Cerebellar nuclear complex (tissue), 1 donor: ENCODE results near the gene CLPTM1L.
"Not testable (repeated sequence)": the region's sequence is repeated elsewhere in the genome, so short reads cannot be mapped to it uniquely, and the experiment has no call there.

Source experiments
- DNase-seq, 2 experiments: peaks; one replicate each; lab custom pipeline; 2025; lab: John Stamatoyannopoulos, UW

CLPTM1L gene

DNA sequence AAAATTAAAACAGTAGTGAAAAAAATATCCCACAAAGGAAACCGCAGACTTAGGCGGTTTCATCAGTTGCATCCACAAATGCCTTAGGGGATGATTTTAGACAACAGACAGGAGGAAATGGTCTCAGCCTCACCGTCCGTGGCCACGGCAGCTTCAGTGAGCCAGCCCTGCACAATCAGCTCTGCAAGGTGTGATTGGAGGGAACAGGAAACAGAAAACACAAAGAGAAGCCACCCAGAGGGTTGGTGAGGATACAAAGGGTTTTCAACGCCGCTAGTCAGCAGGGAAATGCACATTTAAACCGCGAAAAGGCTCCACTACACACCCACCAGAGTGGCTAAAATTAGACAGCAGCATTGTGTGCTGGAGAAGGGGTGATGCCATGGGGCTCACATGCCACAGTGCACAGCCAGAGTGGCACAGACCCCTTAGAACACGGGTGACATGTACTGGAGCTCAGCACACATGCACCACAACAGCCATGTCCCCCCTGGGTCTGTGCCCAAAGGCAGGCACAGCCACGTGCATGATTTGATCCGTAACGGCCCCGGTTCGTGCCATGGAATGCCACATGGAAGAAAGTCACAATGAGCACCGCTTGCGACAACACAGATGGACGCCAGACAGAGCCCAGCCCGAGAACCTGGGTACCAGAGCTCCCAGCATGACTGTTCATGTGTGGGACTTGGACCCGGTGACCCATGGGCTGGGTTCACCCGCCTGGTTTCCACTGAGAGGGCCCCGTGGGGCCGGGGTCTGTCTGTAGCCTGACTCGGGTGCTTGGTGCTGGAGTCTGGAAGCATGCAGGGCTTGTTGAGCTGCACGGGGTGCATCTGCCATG is 31.7 kb downstream of the CLPTM1L start:
- no peak for DNase-seq

DNA sequence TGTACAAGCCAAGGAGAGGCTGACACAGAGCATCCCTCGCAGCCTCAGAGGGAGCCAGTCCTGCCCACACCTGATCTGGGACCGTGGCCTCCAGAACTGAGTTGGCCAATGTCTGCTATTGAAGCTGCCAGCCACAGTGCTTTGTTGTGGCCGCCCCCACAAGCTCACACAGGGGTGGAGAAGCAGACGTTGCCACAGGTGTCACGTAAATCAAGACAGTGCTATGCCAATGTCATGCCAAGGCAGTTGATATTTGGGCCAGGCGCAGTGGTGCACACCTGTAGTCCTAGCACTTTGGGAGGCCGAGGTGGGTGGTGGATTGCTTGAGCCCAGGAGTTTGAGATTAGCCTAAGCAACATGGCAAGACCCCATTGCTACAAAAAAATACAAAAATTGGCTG is 32.7 kb downstream of the CLPTM1L start:
- no peak for DNase-seq

DNA sequence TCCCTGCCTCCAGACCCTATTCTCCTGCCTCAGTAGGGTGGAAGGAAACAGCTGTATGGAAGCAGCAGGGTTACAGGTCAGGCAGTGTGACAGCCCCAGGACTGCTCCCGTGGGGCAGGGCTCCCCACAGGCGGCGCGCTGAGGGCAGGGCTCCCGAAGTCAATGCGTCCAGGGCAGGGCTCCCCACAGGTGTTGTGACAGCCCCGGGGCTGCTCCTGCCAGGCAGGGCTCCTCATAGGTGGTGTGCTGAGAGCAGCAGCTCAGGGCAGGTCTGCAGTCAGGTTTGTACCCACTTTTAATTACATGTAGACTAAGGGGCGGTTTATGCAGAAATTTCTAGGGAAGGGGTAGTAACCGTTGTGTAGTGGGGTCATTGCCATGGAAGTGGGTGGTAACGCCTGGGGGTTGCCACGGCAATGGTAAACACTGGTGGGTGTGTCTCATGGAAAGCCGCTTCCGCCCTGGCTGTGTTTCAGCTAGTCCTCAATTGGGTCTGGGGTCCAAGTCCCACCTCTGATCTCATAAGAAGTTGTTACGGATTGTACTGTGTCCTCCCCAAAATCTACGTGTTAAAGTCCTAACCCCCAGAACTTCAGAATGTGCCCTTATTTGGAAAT is 33.4 kb downstream of the CLPTM1L start:
- DNase-seq = no peak

DNA sequence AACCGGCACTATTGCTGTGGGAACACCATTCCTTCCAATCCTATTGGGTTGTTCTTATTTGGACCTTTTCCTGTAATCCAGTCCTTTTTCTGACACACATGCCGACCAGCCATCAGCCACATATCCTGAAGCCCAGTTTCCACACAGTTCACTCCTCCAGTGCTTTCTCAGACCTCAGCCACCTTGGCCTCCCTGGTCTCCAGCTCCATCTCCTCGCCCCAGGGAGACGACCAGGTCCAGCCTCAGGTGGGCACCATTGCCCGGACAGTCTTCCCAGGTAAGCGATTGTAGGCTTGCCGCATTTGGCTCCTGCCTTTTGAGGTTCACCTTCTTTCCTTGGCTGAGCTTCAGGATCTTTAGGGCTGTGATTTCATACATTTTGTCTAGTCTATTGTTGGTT is 34.8 kb downstream of the CLPTM1L start:
- no peak for DNase-seq

DNA sequence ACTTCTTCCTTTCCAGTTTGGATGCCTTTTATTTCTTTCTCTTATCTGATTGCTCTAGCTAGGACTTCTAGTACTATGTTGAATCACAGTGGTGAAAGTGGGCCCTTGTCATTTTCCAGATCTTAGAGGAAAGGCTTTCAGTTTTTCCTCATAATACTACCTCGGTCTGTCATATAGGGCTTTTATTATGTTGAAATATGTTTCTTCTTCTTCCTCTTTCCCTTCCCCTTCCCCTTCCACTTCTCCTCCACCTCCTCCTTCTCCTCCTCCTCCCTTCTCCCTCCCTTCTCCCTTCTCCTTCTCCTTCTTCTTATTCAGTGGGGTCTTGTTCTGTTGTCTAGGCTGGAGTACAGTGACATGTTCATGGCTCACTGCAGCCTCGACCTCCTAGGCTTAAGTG is 40.9 kb downstream of the CLPTM1L start:
- no peak for DNase-seq

DNA sequence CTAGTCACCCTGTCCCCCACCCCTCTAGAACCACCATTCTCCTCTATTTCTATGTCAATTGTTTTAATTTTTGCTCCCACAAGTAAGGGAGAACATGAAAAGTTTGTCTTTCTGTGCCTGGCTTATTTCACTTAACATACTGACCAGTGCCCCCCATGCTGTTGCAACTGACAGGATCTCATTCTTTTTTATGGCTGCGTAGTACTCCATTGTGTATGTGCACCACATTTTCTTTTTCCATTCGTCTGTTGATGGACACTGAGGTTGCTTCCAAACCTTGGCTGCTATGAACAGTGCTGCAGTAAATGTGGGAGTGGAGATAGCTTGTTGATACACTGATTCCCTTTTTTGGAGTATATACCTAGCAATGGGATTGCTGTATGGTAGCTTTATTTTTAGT is 42.6 kb downstream of the CLPTM1L start:
- no peak for DNase-seq

DNA sequence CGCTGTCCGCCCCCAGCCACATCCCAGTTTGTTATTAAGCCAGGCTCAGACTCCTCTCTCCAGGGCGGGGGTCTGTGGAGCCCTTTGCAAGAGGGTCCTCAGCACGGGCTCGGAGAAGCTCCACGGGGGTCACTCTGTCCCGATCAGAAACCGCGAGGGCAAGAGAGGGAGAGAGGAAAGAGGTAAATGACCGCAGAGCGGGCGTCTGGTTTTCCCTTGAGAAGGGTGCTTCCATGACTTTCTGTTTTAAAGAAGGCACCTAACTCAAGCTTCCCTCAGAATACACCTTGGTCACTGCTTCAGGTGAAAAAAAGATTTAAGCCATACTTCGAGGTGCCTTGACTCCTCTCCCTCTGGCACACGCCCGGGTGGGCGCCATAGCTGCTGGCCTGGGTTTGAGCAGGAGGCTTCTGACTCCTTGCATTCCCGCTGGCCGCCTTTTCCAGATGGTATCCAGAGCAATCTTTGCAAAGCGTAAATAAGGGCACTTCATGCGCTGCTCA is 44.3 kb downstream of the CLPTM1L start:
- no peak for DNase-seq

DNA sequence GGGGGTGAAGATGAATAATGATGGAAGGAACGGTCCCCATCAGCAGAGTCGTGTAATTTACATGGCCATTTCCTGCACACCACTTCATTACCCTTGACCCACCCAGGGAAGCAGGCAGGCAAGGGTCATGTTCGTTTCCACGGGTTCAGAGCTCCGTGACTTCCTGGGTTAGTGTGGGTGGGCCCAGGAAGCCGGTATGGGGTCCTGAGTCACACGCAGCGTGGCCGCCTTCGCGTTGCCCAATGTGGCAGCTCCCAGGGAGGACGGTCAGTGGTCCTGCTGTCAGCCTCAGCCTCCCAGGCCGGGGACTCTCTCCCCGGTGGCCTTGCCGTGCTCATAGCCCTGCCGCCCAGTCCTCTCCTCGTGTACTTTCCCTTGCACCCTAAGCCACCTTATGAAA is 44.9 kb downstream of the CLPTM1L start:
- DNase-seq = no peak

DNA sequence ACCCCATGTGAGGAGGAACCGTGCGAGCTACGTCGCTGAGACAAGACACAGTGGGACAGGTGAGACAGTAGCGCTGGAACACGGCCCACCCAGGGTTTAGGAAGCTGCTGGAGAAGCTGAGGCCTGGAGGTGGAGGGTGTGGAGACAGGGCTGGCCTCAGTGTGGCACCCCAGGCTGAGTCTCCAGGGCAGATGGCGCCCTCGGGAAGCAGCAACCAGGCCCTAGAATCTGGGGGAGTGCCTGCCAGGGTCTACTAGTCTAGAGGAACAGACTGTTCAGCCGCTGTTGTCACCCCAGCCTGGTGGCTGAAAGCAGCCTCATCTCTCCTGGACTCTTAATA is 45.4 kb downstream of the CLPTM1L start:
- no peak for DNase-seq

DNA sequence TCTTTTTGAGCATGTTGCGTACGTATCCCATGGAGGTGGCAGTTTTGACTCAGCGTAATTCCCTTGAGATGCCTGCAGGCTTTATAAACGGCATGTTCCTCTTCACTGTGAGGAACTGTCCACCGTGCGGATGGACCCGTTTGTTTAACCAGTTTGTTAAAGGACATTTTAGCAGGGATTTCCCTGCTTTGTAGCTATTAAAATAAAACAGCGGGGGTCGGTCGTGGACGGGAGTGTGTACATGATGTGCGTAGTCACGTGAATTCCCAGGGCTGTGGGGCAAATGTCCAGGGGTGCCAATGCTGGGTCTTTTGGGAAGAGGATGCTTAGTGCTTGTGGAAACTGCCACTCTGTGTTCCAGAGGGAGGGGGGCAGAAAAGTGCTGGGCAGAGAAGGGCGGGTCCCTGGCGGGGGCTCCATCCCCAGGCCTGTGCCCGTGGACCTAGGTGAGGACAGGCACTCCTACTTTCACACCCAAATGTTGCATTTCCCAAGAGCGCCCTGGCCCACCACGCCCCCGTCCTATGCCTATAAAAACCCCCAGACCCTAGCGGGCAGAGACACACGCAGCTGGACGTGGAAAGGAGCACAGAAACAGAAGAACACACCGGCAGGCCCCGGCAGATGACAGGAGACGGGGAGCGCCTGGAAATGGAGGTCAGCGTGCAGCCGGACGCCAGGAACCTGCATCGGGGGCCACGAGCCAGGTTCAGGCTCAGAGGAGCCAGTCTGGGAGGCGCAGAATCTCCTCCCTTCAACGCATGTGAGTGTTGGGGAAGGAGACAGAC is 46.0 kb downstream of the CLPTM1L start:
- no peak for DNase-seq

DNA sequence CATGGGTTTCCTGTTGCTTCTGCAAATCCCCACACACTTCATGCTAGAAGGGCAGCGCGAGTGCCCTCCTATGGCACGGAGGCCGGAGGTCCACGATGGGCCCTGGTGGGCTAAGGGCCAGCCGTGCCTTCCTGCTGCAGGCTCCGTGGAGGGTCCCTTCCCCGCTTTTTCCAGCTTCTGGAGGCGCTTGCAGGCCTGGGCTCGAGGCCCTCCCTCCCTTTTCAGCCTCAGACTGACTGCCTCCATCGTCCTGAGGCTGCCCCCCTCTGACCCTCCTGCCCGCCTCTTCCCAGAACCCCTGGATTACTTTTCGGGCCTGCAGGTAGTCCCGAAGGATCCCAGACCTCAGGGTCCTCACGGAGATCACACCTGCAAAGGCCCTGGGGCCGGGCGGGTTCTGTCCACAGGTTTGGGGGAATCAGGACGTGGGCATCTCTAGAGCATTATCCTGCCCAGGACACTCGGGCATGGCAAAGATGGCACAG is 46.8 kb downstream of the CLPTM1L start:
- DNase-seq = no peak

DNA sequence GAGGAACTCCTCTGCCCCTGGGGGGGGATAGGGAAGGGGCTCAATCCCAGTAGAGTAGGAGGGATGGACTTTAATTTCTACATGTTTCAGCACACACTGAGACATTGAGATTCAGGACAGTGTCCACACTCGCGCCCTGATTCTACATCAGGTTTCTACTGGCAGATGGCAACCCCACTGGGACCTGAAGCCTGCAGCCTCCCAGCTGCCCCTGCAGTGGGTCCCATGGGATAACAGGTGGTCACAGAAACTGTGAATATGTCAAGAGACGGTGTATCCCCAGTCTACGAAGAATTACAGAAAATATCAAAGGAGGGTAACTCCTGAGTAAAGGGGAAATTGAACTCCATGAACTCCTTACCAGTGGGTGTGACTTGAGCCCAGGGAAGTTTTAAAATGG is 47.7 kb downstream of the CLPTM1L start:
- no peak for DNase-seq

DNA sequence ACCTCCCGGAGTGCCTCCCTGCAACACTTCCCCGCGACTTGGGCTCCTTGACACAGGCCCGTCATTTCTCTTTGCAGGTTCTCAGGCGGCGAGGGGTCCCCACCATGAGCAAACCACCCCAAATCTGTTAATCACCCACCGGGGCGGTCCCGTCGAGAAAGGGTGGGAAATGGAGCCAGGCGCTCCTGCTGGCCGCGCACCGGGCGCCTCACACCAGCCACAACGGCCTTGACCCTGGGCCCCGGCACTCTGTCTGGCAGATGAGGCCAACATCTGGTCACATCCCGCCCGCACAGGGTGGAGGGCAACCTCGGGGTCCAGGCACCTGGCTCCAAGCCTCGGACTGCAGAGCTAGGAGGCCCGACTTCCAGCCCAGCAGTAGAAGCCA is 49.3 kb downstream of the CLPTM1L start:
- no peak for DNase-seq

DNA sequence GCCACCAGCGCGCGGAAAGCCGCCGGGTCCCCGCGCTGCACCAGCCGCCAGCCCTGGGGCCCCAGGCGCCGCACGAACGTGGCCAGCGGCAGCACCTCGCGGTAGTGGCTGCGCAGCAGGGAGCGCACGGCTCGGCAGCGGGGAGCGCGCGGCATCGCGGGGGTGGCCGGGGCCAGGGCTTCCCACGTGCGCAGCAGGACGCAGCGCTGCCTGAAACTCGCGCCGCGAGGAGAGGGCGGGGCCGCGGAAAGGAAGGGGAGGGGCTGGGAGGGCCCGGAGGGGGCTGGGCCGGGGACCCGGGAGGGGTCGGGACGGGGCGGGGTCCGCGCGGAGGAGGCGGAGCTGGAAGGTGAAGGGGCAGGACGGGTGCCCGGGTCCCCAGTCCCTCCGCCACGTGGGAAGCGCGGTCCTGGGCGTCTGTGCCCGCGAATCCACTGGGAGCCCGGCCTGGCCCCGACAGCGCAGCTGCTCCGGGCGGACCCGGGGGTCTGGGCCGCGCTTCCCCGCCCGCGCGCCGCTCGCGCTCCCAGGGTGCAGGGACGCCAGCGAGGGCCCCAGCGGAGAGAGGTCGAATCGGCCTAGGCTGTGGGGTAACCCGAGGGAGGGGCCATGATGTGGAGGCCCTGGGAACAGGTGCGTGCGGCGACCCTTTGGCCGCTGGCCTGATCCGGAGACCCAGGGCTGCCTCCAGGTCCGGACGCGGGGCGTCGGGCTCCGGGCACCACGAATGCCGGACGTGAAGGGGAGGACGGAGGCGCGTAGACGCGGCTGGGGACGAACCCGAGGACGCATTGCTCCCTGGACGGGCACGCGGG is 49.9 kb downstream of the CLPTM1L start, which contains the start of gene TERT:
TSS of gene TERT (minus strand) at position 234 of the 815 bp plus-strand sequence. CDS start at position 155, 79 bp downstream.
- DNase-seq = no peak

DNA sequence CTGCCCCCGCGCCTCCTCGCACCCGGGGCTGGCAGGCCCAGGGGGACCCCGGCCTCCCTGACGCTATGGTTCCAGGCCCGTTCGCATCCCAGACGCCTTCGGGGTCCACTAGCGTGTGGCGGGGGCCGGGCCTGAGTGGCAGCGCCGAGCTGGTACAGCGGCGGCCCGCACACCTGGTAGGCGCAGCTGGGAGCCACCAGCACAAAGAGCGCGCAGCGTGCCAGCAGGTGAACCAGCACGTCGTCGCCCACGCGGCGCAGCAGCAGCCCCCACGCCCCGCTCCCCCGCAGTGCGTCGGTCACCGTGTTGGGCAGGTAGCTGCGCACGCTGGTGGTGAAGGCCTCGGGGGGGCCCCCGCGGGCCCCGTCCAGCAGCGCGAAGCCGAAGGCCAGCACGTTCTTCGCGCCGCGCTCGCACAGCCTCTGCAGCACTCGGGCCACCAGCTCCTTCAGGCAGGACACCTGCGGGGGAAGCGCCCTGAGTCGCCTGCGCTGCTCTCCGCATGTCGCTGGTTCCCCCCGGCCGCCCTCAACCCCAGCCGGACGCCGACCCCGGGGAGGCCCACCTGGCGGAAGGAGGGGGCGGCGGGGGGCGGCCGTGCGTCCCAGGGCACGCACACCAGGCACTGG is 50.6 kb downstream of the CLPTM1L start:
- DNase-seq = no peak

DNA sequence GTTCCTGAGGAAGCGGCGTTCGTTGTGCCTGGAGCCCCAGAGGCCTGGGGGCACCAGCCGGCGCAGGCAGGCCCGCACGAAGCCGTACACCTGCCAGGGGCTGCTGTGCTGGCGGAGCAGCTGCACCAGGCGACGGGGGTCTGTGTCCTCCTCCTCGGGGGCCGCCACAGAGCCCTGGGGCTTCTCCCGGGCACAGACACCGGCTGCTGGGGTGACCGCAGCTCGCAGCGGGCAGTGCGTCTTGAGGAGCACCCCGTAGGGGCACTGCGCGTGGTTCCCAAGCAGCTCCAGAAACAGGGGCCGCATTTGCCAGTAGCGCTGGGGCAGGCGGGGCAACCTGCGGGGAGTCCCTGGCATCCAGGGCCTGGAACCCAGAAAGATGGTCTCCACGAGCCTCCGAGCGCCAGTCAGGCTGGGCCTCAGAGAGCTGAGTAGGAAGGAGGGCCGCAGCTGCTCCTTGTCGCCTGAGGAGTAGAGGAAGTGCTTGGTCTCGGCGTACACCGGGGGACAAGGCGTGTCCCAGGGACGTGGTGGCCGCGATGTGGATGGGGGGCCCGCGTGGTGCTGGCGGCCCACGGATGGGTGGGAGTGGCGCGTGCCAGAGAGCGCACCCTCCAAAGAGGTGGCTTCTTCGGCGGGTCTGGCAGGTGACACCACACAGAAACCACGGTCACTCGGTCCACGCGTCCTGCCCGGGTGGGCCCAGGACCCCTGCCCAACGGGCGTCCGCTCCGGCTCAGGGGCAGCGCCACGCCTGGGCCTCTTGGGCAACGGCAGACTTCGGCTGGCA is 51.3 kb downstream of the CLPTM1L start:
- no peak for DNase-seq

DNA sequence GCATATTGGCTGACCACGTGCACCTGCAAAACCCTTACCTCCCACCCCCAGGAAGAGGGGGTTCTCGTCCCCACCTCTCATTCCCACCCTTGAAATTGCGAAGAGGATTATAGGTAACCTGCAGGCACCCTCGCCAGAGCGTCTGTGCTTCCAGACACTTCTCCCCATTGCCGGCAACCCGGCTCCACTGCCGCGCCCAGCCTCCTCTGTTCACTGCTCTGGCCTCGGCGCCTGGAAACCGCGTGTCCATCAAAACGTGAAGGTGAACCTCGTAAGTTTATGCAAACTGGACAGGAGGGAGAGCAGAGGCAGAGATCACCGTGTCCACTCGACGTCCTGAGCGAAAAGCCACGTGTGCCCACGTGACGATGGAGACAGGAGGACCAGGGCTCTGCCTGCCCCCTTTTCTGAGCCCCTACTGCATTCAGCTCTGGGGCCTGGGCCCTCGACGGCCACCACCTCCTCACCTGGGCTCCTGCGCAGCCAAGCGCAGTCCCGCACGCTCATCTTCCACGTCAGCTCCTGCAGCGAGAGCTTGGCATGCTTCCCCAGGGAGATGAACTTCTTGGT is 52.0 kb downstream of the CLPTM1L start:
- no peak for DNase-seq

DNA sequence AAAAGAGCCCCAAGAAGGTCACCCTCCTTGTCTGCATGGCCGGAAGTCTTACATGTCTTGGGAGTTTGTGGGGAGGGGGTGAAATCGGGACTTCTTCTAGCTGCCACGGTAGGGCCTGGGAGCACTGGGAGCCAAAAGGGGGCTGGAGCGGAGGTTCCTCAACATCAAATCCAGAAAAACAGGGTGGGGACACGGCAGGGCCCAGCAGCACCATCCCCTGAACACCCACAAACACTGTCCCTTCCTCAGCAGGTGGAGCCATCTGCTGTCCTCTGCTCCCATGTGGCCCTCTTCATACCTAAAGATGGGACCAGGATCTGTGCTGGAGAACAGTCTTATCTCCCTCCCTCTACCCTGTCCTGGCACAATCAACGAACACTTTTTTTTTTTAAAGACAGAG is 52.8 kb downstream of the CLPTM1L start:
- no peak for DNase-seq

DNA sequence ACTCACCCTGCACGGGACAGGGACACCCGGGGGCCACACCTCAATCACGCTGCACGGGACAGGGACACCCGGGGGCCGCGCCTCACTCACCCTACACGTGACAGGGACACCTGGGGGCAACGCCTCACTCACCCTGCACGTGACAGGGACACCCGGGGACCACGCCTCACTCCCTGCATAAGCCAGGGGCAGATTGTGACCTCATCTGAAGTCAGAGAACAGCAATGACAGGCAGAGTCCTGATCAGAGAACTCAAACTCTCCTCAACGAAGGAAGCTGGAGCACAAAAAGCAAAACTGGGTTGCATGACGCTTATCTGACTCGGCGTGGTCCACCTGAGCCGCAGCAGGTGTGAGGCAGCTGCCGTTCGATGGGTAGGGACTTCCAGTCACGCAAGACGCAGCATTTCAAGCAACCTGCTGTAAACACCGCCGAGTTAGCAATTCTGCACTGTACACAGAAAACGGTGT is 53.3 kb downstream of the CLPTM1L start:
- DNase-seq = no peak

DNA sequence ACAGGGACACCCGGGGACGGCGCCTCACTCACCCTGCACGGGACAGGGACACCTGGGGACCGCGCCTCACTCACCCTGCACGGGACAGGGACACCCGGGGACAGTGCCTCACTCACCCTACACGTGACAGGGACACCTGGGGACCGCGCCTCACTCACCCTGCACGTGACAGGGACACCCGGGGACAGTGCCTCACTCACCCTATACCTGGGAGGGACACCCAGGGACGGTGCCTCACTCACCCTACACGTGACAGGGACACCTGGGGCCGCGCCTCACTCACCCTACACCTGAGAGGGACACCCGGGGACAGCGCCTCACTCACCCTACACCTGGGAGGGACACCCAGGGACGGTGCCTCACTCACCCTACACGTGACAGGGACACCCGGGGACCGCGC is 53.9 kb downstream of the CLPTM1L start:
- DNase-seq = not testable (repeated sequence)
